Esophagus muscularis mucosa (tissue), 3 donors: ENCODE data around the gene CIB1.

Experiments
- CTCF ChIP-seq, 3 experiments: fragments of 200-600 bp in 2 of 3; fragments of 450-650 bp in 1 of 3; sonication (generic) in 2 of 3; IDR thresholded peaks; one replicate each; pipeline ENCODE4 v1.5.1; 2017 to 2019; ENCODE audit warnings: antibody characterized with exemption in 3 of 3, mild to moderate bottlenecking in 2 of 3, moderate library complexity in 1 of 3
- POLR2AphosphoS5 ChIP-seq, 2 donors: sonication (generic); formaldehyde crosslinking; IDR thresholded peaks; one replicate each; pipeline ENCODE4 v1.6.1; 2017; ENCODE audit warnings: antibody characterized with exemption in 2 of 2

GRCh38 chr15:90257776-90258175, 24.0 kb upstream of the CIB1 start:
- TF ChIP-seq CTCF (IDR thresholded peaks at IDR 0.05) (no peak), POLR2AphosphoS5 (IDR thresholded peaks at IDR 0.05) (no peak)
